CD4-positive, alpha-beta T cell (primary cell): ENCODE measurements around the gene ARNT2. TPM values are rescaled to one million over a fixed set of nuclear protein-coding genes. Genes with fewer than 3 reads are reported as not detected.

Experiments used
- ATAC-seq: fragments of 200-7000 bp; cut with Tn5 transposase; one replicate; pipeline ENCODE4 v1.10.0; 2022; ENCODE audit warnings: mild to moderate bottlenecking; ENCODE audit not compliant: poor library complexity
- CTCF ChIA-PET: fragments of 350-600 bp; sonication (Branson Sonifier 250); formaldehyde crosslinking; loops from one replicate; lab custom pipeline; 2021; ENCODE audit warnings: antibody characterized with exemption, inconsistent platforms; lab: Charles Lee
- POLR2A ChIA-PET: fragments of 350-600 bp; sonication (Branson Sonifier 250); formaldehyde crosslinking; loops from one replicate; lab custom pipeline; 2021; ENCODE audit warnings: antibody characterized with exemption, inconsistent platforms; lab: Charles Lee
- DNase-seq, 14 experiments: peaks; one replicate each; pipeline ENCODE4 v3.0.0-alpha.2; 2013 to 2020; ENCODE audit warnings: mixed read lengths in 2 of 14
- H3K27ac ChIP-seq, 2 donors: one replicate each; pipeline versions ENCODE4 v1.5.1 to v1.7.0; 2013; ENCODE audit warnings: low read length in 2 of 2, low read depth in 1 of 2, mild to moderate bottlenecking in 1 of 2
- H3K27me3 ChIP-seq, 2 experiments: 1 replicate in 1 of 2; 2 replicates in 1 of 2; pipeline versions ENCODE4 v1.6.1 to v1.7.0; 2013; ENCODE audit warnings: low read length in 2 of 2, control low read depth in 1 of 2, mild to moderate bottlenecking in 1 of 2, moderate library complexity in 1 of 2; ENCODE audit not compliant: insufficient read depth in 2 of 2, control insufficient read depth in 1 of 2
- H3K36me3 ChIP-seq: one replicate; pipeline ENCODE4 v1.6.1; 2013; ENCODE audit warnings: low read length, control low read depth; ENCODE audit not compliant: insufficient read depth
- H3K4me1 ChIP-seq: one replicate; pipeline ENCODE4 v1.6.1; 2013; ENCODE audit warnings: low read length, control low read depth; ENCODE audit not compliant: insufficient read depth
- H3K4me3 ChIP-seq: one replicate; pipeline ENCODE4 v1.5.1; 2013; ENCODE audit warnings: mild to moderate bottlenecking, low read length, moderate library complexity
- H3K9me3 ChIP-seq, 2 experiments: 1 replicate in 1 of 2; 2 replicates in 1 of 2; pipeline versions ENCODE4 v1.6.1 to v1.7.0; 2013; ENCODE audit warnings: low read length in 2 of 2, mild to moderate bottlenecking in 2 of 2, control low read depth in 1 of 2, moderate library complexity in 1 of 2; ENCODE audit not compliant: control insufficient read depth in 1 of 2, insufficient read depth in 1 of 2
- H3K27ac Mint-ChIP-seq: one replicate; pipeline ENCODE4 v1.8.0; 2020; ENCODE audit warnings: mixed read lengths
- H3K27me3 Mint-ChIP-seq: one replicate; pipeline ENCODE4 v1.8.0; 2021; ENCODE audit warnings: mixed read lengths
- H3K36me3 Mint-ChIP-seq: one replicate; pipeline ENCODE4 v1.8.0; 2021; ENCODE audit warnings: low read depth, mixed read lengths
- H3K4me1 Mint-ChIP-seq: one replicate; pipeline ENCODE4 v1.8.0; 2021; ENCODE audit warnings: low read depth, mixed read lengths
- H3K4me3 Mint-ChIP-seq: one replicate; pipeline ENCODE4 v1.8.0; 2020; ENCODE audit warnings: mild to moderate bottlenecking, mixed read lengths
- H3K9me3 Mint-ChIP-seq: one replicate; pipeline ENCODE4 v1.8.0; 2020; ENCODE audit warnings: mixed read lengths
- intact Hi-C, 2 experiments: fragments of 100-400 bp; cut with DNase I in 1 of 2; cut with micrococcal nuclease in 1 of 2; formaldehyde crosslinking; loops; one replicate each; pipeline versions ENCODE4 v1.15.1 to v1.9.0; 2023 to 2025; cut with DNase I, micrococcal nuclease
- total RNA-seq, 174 experiments: library from RNA in 2 of 174; stranded (reverse) in 2 of 174; gene quantifications; one replicate each; pipeline ENCODE4 v1.2.3 and lab custom pipeline; 2021 to 2026
- TF ChIP-seq, protein P1 (sequence below): fragments of 200-600 bp; IDR thresholded peaks from one replicate; pipeline ENCODE4 v1.8.0; 2022; ENCODE audit warnings: antibody characterized with exemption, mild to moderate bottlenecking

Gene ARNT2
- total RNA-seq, 2 experiments from 2014 or later = not detected

DNA sequence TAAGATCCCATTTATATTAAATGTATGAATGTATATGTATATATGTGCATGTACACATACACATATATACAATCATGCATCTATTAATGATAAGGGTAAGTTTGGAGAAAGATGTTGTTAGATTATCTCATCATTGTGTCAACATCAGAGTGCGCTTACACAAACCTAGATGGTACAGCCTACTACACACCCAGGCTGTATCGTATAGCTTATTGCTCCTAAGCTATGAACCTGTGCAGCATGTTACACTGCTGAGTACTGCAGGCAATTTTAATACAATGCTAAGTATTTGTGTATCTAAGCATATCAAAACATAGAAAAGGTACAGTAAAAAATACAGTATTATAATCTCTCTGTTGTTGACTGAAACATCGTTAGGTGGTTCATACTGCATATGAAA, 233.6 kb downstream of the ARNT2 start:
- DNase-seq (no peak), ATAC-seq (no peak)
- POLR2A ChIA-PET = no interaction called here
- Mint-ChIP-seq H3K36me3 (no peaks in the 10 kb centered on the region), H3K27ac (no peak overlapping the region), H3K4me1 (no peaks in the 10 kb centered on the region), H3K4me3 (no peak overlapping the region), H3K27me3 (peaks cover 8% of the 10 kb centered on the region), H3K9me3 (no peaks in the 10 kb centered on the region)
- TF ChIP-seq, protein P1, sequence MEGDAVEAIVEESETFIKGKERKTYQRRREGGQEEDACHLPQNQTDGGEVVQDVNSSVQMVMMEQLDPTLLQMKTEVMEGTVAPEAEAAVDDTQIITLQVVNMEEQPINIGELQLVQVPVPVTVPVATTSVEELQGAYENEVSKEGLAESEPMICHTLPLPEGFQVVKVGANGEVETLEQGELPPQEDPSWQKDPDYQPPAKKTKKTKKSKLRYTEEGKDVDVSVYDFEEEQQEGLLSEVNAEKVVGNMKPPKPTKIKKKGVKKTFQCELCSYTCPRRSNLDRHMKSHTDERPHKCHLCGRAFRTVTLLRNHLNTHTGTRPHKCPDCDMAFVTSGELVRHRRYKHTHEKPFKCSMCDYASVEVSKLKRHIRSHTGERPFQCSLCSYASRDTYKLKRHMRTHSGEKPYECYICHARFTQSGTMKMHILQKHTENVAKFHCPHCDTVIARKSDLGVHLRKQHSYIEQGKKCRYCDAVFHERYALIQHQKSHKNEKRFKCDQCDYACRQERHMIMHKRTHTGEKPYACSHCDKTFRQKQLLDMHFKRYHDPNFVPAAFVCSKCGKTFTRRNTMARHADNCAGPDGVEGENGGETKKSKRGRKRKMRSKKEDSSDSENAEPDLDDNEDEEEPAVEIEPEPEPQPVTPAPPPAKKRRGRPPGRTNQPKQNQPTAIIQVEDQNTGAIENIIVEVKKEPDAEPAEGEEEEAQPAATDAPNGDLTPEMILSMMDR = no peak
- Histone ChIP-seq H3K4me1 (no peaks in the 10 kb centered on the region), H3K27ac (no peak overlapping the region), H3K36me3 (no peaks in the 10 kb centered on the region), H3K4me3 (no peak overlapping the region), H3K9me3 (no peaks in the 10 kb centered on the region), H3K27me3 (no peaks in the 10 kb centered on the region)
- intact Hi-C loops = no loop called here
- CTCF ChIA-PET = no interaction called here

DNA sequence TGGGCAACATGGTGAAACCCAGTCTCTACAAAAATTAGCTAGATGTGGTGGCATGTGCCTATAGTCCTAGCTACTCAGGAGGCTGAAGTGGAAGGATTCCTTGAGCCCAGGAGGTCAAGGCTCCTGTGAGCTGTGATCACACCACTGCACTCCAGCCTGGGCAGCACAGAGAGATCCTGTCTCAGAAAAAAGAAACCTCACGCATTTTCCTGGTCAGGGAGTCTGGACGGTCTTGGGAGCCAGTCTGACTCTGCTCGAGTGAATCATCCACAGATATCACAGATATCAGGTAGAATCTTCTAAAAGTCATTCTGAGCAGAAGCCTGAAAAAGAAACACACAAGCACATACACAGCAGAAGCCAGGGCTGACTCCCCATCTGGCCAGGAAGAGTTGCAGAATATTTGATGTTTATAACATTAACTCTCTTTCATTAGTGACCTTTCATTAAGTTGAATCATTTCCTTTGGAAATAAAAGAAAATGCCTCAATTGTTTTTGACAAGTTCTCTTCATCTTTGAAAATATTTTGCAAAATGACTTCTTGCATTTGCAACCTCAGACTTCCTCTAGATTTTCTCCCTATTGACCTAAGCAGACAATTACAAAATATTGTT, 234.5 kb downstream of the ARNT2 start:
- ChIA-PET POLR2A (no interaction called here), CTCF (no interaction called here)
- intact Hi-C loops = no loop called here

DNA sequence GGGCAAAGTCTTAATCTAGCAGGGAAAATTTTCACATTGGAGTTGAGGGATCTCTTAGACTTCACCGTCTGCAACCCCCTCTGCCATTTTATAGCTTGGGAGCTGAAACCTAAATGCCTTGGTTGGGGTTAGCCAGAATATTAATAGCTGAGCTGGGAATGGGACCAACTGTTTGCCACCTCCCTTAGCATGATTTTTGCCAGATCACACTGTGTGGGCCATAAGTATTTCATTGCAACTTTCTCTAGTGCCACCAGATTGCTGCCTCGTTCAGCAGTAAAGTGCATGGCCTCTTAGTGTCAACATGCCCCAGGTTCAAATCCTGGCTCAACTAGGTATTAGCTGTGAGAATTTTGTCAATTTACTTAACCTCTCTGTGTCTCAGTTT, 235.0 kb downstream of the ARNT2 start:
- CTCF ChIA-PET = no interaction called here
- ATAC-seq (no peak), DNase-seq (no peak)
- H3K36me3 Mint-ChIP-seq = no peaks in the 10 kb centered on the region
- H3K9me3 Mint-ChIP-seq = no peaks in the 10 kb centered on the region
- H3K4me1 ChIP-seq = no peaks in the 10 kb centered on the region
- no peak overlapping the region for H3K27ac Mint-ChIP-seq
- H3K9me3 ChIP-seq = no peaks in the 10 kb centered on the region
- no peak overlapping the region for H3K4me3 Mint-ChIP-seq
- H3K27me3 ChIP-seq = no peaks in the 10 kb centered on the region
- TF ChIP-seq, protein P1 = no peak
- H3K4me1 Mint-ChIP-seq = no peaks in the 10 kb centered on the region
- no peak overlapping the region for H3K27ac ChIP-seq
- H3K27me3 Mint-ChIP-seq = peaks cover 14% of the 10 kb centered on the region
- no peaks in the 10 kb centered on the region for H3K36me3 ChIP-seq
- POLR2A ChIA-PET = interaction anchor here (0.7 kb wide), 1 partner anchor 54 kb away, joined by 3 read pairs; no protein-coding TSS in a partner anchor
- no peak overlapping the region for H3K4me3 ChIP-seq
- intact Hi-C loops = no loop called here

More for the DNA sequence above, 234.5 kb downstream of the ARNT2 start:
- Mint-ChIP-seq H3K27me3 (peaks cover 11% of the 10 kb centered on the region), H3K27ac (no peak overlapping the region), H3K4me1 (no peaks in the 10 kb centered on the region), H3K36me3 (no peaks in the 10 kb centered on the region), H3K4me3 (no peak overlapping the region), H3K9me3 (no peaks in the 10 kb centered on the region)
- TF ChIP-seq, protein P1 = no peak
- H3K4me3 ChIP-seq = no peak overlapping the region
- H3K36me3 ChIP-seq = no peaks in the 10 kb centered on the region
- DNase-seq (no peak), ATAC-seq (no peak)
- no peaks in the 10 kb centered on the region for H3K4me1 ChIP-seq
- no peaks in the 10 kb centered on the region for H3K9me3 ChIP-seq
- H3K27ac ChIP-seq = no peak overlapping the region
- no peaks in the 10 kb centered on the region for H3K27me3 ChIP-seq
